ENCODE data around the gene NXPH1. TPM values are rescaled to one million over a fixed set of nuclear protein-coding genes. Genes with fewer than 3 reads are reported as not detected.

Gene NXPH1
- total and polyA plus RNA-seq, 7 donors = not detected

GRCh38 chr7:8499128-8499527 lies 65.7 kb downstream of the NXPH1 start:
- H3K27me3 ChIP-seq (ENCODE audit: insufficient read depth in 3 of 3, low read length in 2 of 3) = no peaks in the 10 kb centered on the region
- DNase-seq = no peak
- H3K36me3 ChIP-seq (ENCODE audit: insufficient read depth in 1 of 2, low read depth in 1 of 2) = no peaks in the 10 kb centered on the region
- no peak overlapping the region for H3K4me3 ChIP-seq
- no peaks in the 10 kb centered on the region for H3K9me3 ChIP-seq
- no peak for TF ChIP-seq CTCF (IDR thresholded peaks at IDR 0.05)
- no peaks in the 10 kb centered on the region for H3K4me1 ChIP-seq
- no peak overlapping the region for H3K27ac ChIP-seq
- ATAC-seq = no peak
- intact Hi-C loops (cut with DNase I) = no loop called here

- no peak for ATAC-seq
- 11 to 33% (median 18%) methylated on average over 2 of the region's 2 CpGs for WGBS, 3 donors
These were observed 66.9 kb downstream of the NXPH1 start for GRCh38 chr7:8500286-8500685.

GRCh38 chr7:8507566-8507965 lies 74.2 kb downstream of the NXPH1 start:
- Histone ChIP-seq H3K36me3 (ENCODE audit: insufficient read depth in 1 of 2, low read depth in 1 of 2) (no peaks in the 10 kb centered on the region), H3K27me3 (ENCODE audit: insufficient read depth in 3 of 3, low read length in 2 of 3) (no peaks in the 10 kb centered on the region), H3K9me3 (no peaks in the 10 kb centered on the region), H3K27ac (no peak overlapping the region), H3K4me3 (no peak overlapping the region), H3K4me1 (no peaks in the 10 kb centered on the region)
- DNase-seq (no peak), ATAC-seq (no peak)
- no peak for TF ChIP-seq CTCF (IDR thresholded peaks at IDR 0.05)
- WGBS, 3 donors = 50 to 75% (median 60%) methylated on average over 2 of the region's 2 CpGs
- intact Hi-C loops (cut with DNase I) = no loop called here

More at GRCh38 chr7:8500286-8500685, 66.9 kb downstream of the NXPH1 start:
- intact Hi-C loops (cut with DNase I) = no loop called here
- no peaks in the 10 kb centered on the region for H3K27me3 ChIP-seq (ENCODE audit: insufficient read depth in 3 of 3, low read length in 2 of 3)
- no peak for DNase-seq
- no peaks in the 10 kb centered on the region for H3K36me3 ChIP-seq (ENCODE audit: insufficient read depth in 1 of 2, low read depth in 1 of 2)
- TF ChIP-seq CTCF (IDR thresholded peaks at IDR 0.05) = no peak
- H3K9me3 ChIP-seq = no peaks in the 10 kb centered on the region
- no peak overlapping the region for H3K27ac ChIP-seq
- H3K4me1 ChIP-seq = no peaks in the 10 kb centered on the region
- no peak overlapping the region for H3K4me3 ChIP-seq

GRCh38 chr7:8509621-8510020 lies 76.2 kb downstream of the NXPH1 start:
- H3K4me3 ChIP-seq = no peak overlapping the region
- intact Hi-C loops (cut with DNase I) = no loop called here
- H3K36me3 ChIP-seq (ENCODE audit: insufficient read depth in 1 of 2, low read depth in 1 of 2) = no peaks in the 10 kb centered on the region
- H3K27ac ChIP-seq = no peak overlapping the region
- H3K27me3 ChIP-seq (ENCODE audit: insufficient read depth in 3 of 3, low read length in 2 of 3) = no peaks in the 10 kb centered on the region
- no peak for TF ChIP-seq CTCF (IDR thresholded peaks at IDR 0.05)
- no peak for DNase-seq
- ATAC-seq = no peak
- no peaks in the 10 kb centered on the region for H3K9me3 ChIP-seq
- WGBS, 3 donors = 66 to 77% (median 76%) methylated on average over 1 of the region's 1 CpG
- no peaks in the 10 kb centered on the region for H3K4me1 ChIP-seq

- H3K4me1 ChIP-seq = no peaks in the 10 kb centered on the region
- H3K4me3 ChIP-seq = no peak overlapping the region
- TF ChIP-seq CTCF (IDR thresholded peaks at IDR 0.05) = no peak
- ATAC-seq = no peak
- intact Hi-C loops (cut with DNase I) = no loop called here
- H3K9me3 ChIP-seq = no peaks in the 10 kb centered on the region
- WGBS, 3 donors = 19 to 25% (median 23%) methylated on average over 3 of the region's 3 CpGs
- peak in 1 of 2 donors; percentile 12 for DNase-seq
- H3K27ac ChIP-seq = no peak overlapping the region
- H3K36me3 ChIP-seq (ENCODE audit: insufficient read depth in 1 of 2, low read depth in 1 of 2) = no peaks in the 10 kb centered on the region
- no peaks in the 10 kb centered on the region for H3K27me3 ChIP-seq (ENCODE audit: insufficient read depth in 3 of 3, low read length in 2 of 3)
These were observed 78.4 kb downstream of the NXPH1 start for GRCh38 chr7:8511855-8512254.
